DMS114 treated with DMSO at 0.1 percent for 48 hours (cell line): ENCODE results near the gene PTHLH.
A peak's percentile ranks its signal among the peaks of the same experiment; 100 is the strongest.

Experiments used
- DNase-seq: peaks from one replicate; lab custom pipeline; 2025; ENCODE audit not compliant: unreplicated experiment; lab: John Stamatoyannopoulos, UW

The PTHLH gene

DNA sequence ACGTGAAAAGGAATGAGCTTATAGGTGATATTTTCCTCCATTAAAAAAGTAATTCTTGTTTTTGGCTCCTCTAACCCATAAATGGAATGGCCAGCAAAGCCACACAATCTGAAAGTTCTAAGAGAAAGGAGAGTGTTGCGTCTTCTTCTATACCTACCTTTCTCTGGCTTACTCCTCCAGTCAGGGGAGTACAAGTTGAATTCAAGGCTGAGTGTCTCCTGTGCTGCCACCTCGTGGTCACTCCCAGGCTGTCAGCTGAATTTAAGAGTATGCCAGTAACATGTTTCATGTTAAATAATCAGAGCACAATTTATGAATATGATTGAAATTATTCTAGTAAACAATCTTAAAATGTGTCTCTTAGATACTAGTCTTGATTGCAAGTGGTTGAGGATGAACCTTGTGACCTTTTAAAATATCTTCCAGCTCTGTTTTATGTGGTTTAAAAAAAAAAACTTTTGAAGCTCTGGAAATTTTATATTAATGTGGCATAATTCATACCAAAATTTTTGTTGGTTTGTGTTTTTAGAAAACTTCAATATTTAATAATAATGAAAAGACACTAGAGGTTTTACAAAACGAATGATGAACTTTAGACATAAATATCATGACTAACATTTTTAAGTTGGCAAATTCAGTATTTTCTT lies 31.7 kb downstream of the PTHLH start:
- DNase-seq, result peak; percentile 60

DNA sequence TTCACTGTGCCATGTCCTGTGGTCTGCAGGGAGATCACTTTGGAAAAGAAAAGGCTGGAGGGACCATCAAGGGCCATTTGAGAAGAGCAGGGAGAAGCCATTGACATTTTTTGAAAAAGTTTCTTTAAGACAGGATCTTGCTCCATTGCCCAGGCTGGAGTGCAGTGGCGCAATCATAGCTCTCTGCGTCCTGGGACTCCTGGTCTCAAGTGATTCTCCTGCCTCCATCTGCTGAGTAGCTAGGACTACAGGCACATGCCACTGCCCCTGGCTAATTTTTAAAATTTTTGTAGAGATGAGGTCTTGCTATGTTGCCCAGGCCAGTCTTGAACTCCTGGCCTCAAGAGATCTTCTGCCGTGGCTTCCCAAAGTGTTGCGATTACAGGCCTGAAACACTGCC lies 32.3 kb downstream of the PTHLH start:
- no peak for DNase-seq

DNA sequence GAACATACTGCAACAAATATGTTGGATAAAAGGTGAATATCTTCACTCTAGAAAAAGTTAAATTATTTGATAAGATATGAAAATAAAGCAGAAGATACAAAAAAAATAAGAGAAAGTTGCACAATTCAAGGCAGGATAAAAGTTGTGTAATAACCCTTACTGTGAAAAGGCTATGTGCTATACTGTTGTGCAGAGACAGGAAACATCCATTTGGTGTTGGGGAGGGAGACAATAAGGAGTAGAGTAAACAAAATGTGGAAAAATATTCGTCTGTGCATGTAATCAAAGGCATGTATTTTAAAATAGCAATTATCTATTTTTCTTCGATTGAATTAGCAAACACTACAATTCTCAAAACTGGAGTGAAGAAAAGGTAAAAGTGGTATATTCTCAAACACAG lies 34.8 kb downstream of the PTHLH start:
- no peak for DNase-seq

DNA sequence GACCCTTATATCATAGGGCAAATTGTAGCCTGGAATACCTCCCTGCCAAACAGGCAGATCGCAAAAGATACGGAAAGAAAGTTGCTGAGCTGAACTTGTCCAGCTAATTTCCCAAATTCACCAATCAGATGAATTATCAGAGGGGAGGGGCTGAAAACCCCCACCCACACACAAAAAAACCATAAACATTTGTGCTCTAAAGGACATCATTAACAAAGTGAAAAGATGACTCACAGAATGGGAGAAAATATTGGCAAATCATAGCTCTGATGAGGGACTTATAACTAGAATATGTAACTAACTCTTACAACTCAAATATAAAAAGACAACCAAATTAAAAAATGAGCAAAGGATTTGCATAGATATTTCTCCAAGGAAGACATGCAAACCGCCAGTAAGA lies 36.3 kb downstream of the PTHLH start:
- DNase-seq, result no peak

DNA sequence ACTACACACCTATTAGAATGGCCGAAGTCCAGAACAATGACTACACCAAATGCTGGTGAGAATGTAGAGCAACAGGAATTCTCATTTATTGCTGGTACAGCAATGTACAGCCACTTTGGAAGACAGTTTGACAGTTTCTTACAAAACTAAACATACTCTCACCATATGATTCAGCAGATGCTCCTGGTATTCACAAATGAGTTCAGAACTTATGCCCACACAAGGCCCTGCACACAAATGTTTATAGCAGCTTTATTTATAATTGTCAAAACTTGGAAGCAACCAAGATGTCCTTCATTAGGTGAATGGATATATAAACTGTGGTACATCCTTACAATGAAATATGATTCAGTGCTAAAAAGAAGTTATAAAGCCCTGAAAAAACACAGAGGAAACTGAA lies 38.3 kb downstream of the PTHLH start:
- DNase-seq, result no peak

DNA sequence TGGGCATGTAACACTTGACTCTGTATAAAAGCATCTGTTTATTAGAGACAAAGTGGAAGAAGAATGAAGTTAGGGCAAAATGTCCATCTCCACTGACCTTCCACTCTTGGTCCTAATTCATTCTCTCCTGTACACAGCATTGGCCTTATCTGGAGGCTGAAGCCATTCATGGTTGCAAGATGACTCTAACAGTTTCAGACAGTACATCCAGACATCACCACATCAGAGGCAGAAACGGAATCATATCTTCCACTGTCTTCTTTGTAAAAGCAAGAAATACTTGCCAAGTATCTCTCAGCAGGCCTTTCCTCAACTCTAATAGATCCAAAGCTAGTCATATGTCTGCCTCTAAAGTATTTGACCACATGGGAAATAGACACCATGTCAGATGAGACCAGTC lies 41.1 kb downstream of the PTHLH start:
- no peak for DNase-seq

DNA sequence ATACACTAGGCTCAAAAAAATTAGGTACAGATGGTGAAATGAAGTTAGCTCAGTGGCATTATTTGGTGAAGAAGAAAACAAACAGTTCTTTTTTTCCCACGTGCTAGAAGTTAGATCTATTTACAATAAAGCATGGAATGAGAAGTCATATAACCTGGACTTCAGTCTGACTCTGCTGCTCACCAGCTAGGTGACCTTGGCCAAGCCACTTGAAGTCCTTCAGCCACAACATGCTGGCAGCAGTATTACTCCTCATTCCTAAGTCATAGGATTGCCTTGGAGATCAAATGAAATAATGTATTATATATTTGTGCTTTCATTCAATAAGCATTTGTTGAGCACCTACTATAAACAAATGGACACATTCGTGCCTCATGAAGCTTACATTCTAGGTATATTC lies 45.2 kb downstream of the PTHLH start:
- DNase-seq, result no peak

DNA sequence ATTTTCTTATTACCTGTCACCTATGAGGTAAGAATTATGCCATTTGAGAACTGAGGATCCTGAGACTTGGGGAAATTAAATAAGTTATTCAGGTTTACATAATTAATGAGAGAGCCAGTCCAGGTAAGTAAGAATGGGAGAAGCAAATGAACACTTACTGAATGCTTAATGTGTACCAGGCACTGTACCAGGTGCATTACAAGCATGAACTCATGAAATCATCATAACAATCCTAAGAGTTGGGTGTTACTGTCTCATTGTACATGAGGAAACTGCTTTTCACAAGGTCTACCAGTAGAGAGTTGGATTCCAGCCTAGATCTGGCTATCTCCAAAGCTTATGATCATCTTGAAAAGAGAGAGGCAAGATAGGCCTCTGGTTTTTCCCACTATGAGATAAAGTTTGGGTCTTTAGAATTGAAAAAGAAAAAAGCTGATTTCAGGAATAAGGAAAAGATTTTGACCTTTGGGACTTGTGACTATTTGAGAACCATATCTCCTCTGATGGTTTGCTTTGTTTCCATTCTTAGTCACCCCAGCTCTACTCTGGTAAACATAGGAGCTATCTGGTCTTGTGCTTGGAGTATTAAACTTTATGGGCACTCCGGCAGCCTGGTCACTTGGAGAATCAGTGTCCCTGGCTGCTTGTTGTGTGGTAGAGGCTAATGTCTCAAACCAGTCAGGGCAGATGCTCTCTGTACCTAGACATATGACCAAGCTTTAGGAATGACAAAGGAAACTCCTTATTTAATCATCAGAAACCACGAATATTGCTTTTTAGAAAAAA lies 48.0 kb downstream of the PTHLH start:
- DNase-seq, result no peak

DNA sequence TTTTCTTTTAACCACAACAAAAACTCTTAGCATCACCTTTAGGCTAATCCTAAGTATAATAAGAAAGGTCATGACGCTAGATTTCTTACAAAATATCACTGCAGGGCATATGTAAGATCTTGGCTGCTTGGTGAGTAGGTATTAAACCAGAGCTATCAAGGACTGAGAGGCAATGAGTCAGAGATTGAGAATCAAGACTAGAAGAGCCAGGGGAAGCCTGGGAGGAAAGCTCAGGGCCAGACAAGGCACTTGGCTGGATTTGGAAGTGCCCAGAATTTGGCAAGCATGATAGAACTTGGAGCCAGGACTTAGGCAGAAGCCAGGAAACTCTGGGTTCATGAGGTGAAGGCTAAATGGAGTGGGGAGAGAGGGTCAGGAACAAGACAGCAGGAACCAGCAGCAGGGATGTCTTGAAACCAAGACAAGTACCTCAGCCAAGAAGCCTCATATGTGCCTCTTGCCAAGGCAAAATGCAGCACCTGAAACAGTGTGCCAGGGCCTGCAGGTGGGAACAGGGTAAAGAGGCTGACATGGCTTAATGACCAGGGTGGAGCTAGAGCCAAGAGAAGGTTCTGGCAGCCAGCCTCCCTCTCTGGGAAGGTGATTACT lies 49.9 kb downstream of the PTHLH start:
- no peak for DNase-seq

DNA sequence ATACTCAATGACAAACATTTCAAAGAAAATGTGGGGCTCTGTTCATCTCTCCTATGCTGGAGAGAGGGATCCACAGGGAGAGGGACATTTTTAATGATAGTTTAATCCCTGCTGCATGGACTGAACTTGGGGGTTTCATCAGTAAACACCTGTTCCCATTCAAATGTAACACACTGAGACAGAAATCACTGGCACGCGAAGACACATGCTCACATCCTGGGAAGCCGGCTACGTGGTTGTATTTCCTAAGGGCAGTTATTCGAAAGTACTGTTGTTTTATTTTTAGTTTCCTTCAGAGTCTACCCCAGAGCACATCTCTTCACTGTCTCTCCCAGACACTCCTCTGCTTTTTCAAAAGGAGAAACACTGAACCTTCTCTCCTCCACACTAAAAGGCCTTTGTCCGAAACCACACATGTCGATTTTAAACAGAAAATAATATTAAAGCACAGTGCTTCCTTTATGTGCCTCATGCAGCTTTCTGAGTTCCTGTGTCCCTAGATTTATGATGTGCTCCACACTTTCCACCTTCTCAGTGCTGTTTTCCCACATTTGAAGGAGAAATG lies 52.8 kb downstream of the PTHLH start:
- no peak for DNase-seq

DNA sequence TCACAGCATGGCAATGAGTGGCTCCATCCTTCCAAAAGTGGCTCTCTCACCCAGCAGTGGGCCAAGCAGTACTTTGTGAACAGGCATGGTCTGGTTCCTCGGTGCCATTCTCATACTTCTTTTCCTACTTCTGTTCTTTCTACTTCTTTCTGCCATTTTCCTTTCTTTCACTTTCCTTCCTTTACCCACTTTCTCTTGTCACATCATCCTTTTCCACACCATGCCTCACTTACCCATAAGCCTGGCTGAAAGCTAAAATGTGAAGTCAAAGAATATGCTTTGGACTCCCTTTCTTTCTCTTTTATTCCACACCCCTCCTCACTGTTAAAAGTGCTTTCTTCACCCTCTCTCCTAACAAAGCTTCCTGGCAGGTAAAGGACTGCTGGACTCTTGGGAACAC lies 57.0 kb downstream of the PTHLH start:
- DNase-seq, result no peak

DNA sequence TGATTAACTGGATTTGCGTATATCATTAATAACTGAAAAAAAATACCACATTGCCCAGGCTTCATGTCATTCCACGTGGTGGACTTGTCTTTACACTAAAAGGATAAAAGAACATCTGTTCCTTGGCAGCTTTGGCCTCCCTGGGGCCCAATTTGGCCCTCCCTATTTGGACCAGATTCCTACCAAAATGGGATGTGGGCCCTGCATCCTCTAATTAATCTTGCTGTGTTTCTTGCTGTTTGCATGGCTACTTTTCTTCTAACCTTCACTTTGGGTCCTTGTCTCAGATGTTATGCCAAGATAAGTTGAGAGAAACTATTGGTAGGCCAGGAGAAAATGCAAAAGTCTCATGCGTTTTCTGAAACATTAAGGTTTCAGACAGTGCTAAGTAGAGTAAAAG lies 57.5 kb downstream of the PTHLH start:
- no peak for DNase-seq

DNA sequence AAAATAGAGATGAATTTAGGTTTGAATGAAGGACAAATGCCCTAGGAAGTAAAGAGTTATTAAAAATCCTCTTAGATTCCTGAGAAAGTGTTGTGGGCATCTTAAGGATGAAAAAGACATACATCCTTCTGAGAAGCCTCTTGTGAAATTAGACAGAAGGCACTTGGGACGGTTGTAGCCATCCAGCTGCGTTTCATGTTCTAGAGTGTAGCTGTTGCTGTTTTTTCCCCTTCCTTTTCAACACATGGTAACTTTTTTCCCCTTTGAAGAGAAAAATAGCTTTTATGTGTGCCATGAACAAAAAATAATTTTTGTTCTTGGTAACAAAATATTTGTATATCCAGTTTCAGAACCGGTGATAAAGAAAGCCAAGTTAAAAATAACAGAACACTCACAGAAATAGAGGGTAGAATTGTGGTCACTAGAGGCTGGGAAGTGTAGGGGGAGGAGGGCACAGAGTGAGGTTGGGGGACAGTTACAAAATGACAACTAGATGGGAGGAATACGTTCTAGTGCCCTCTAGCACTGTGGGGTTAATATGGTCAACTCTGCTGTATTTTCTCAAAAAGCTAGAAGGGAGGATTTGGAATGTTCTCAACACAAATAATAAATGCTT lies 58.4 kb downstream of the PTHLH start:
- DNase-seq, result no peak

DNA sequence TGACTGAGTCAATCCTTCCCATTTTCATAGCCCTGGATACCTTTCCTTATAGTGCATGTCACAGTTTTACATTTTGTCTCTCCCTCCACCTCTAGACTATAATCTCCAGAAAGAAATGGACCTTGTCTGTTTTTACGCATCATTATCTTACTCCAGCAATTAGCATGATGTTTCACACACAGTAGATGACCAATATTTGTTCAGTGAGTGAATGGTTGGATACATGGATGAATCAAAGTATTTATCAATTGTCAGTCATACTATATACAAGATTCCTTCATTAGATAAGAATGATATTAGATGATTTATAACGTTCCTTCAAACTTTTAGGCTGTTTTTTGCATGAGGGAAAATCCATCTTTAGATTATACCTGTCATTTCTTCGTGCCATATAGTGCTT lies 61.1 kb downstream of the PTHLH start:
- no peak for DNase-seq
